A673 (cell line): ENCODE data around the gene CAPN9. TPM values are rescaled to one million over a fixed set of nuclear protein-coding genes. Genes with fewer than 3 reads are reported as not detected.

Source experiments
- BruUV-seq: library from RNA; stranded (reverse); fragments of 400-500 nt; replicated peaks from 2 replicates; lab custom pipeline; 2021; lab: Mats Ljungman, UMichigan
- CTCF ChIA-PET: fragments of 300-600 bp; sonication (Branson Sonifier 250); formaldehyde crosslinking; loops from one replicate; lab custom pipeline; 2022; ENCODE audit warnings: antibody characterized with exemption; lab: Charles Lee
- POLR2A ChIA-PET: fragments of 300-600 bp; sonication (Branson Sonifier 250); formaldehyde crosslinking; loops from one replicate; lab custom pipeline; 2022; ENCODE audit warnings: antibody characterized with exemption; ENCODE audit not compliant: low non-redundant PET; lab: Charles Lee
- DNase-seq: peaks from one replicate; pipeline ENCODE4 v3.0.0-alpha.2; 2015; ENCODE audit warnings: low spot score
- H3K27ac ChIP-seq: fragments of 200-600 bp; sonication (generic); 2 replicates; pipeline ENCODE4 v1.5.1; 2016; ENCODE audit warnings: mixed run types, low read depth, mild to moderate bottlenecking, mixed read lengths, antibody characterized with exemption, low read length; ENCODE audit not compliant: poor library complexity, severe bottlenecking
- H3K27me3 ChIP-seq: fragments of 200-600 bp; sonication (generic); replicated peaks from 2 replicates; pipeline ENCODE4 v1.6.1; 2017; ENCODE audit warnings: mixed run types, low read depth, mild to moderate bottlenecking, mixed read lengths, antibody characterized with exemption, low read length; ENCODE audit not compliant: insufficient read depth, poor library complexity
- H3K36me3 ChIP-seq: fragments of 200-600 bp; sonication (generic); 2 replicates; pipeline ENCODE4 v1.6.1; 2016; ENCODE audit warnings: mixed run types, mild to moderate bottlenecking, mixed read lengths, antibody characterized with exemption, low read length; ENCODE audit not compliant: insufficient read depth, poor library complexity, severe bottlenecking
- H3K4me1 ChIP-seq: fragments of 200-600 bp; sonication (generic); 2 replicates; pipeline ENCODE4 v1.6.1; 2017; ENCODE audit warnings: mixed run types, mild to moderate bottlenecking, mixed read lengths, antibody characterized with exemption, low read length; ENCODE audit not compliant: insufficient read depth, poor library complexity, severe bottlenecking
- H3K4me3 ChIP-seq: fragments of 200-600 bp; sonication (generic); 2 replicates; pipeline ENCODE4 v1.5.1; 2016; ENCODE audit warnings: low read depth, mixed run types, mild to moderate bottlenecking, mixed read lengths, low read length; ENCODE audit not compliant: poor library complexity, severe bottlenecking
- H3K9me3 ChIP-seq: fragments of 200-600 bp; sonication (generic); 2 replicates; pipeline ENCODE4 v1.6.1; 2016; ENCODE audit warnings: mixed run types, low read depth, mild to moderate bottlenecking, mixed read lengths, antibody characterized with exemption, low read length; ENCODE audit not compliant: poor library complexity, severe bottlenecking
- CTCF ChIP-seq: fragments of 300-800, 200-600 bp; sonication (generic); conservative IDR thresholded peaks from 2 replicates; pipeline ENCODE4 v1.5.1; 2017; ENCODE audit warnings: low read depth, mild to moderate bottlenecking, antibody characterized with exemption, low read length, moderate library complexity, mixed read lengths
- EZH2 ChIP-seq: fragments of 200-600 bp; sonication (generic); IDR thresholded peaks from 2 replicates; pipeline ENCODE4 v1.6.1; 2017; ENCODE audit warnings: borderline replicate concordance, low read depth, mild to moderate bottlenecking, mixed read lengths, antibody characterized with exemption, low read length; ENCODE audit not compliant: poor library complexity, severe bottlenecking
- intact Hi-C: fragments of 100-400 bp; cut with micrococcal nuclease; formaldehyde crosslinking; loops from one replicate; pipeline ENCODE4 v1.10.0; 2022; ENCODE audit not compliant: unreplicated experiment
- total RNA-seq: library from RNA; stranded (reverse); gene quantifications from 2 replicates; pipeline ENCODE4 v1.2.3, GENCODE V29; 2021

CAPN9 gene
- total RNA-seq, 1 experiment from 2014 or later: not detected

- intact Hi-C loops: no loop called here
- Histone ChIP-seq H3K4me1 (peaks cover 9% of the 10 kb centered on the region), H3K9me3 (no peaks in the 10 kb centered on the region), H3K27me3 (no peaks in the 10 kb centered on the region), H3K27ac (no peak overlapping the region), H3K4me3 (no peak overlapping the region), H3K36me3 (no peaks in the 10 kb centered on the region)
- CTCF ChIA-PET: no interaction called here
- DNase-seq: no peak
- BruUV-seq: no TSS peak
- POLR2A ChIA-PET: no interaction called here
- TF ChIP-seq EZH2 (no peak), CTCF (no peak)
Observed at GRCh38 chr1:230749635-230750034, 2.4 kb downstream of the CAPN9 start.

- Histone ChIP-seq H3K9me3 (no peaks in the 10 kb centered on the region), H3K36me3 (no peaks in the 10 kb centered on the region), H3K27ac (no peak overlapping the region), H3K4me3 (no peak overlapping the region), H3K27me3 (no peaks in the 10 kb centered on the region), H3K4me1 (peaks cover 9% of the 10 kb centered on the region)
- intact Hi-C loops: no loop called here
- CTCF ChIA-PET: no interaction called here
- POLR2A ChIA-PET: interaction anchor here (0.7 kb wide), 1 partner anchor 31 kb away, joined by 3 read pairs; no protein-coding TSS in a partner anchor
- TF ChIP-seq CTCF: no peak
- no peak for DNase-seq
- BruUV-seq: no TSS peak
Observed at GRCh38 chr1:230750576-230750975, 3.4 kb downstream of the CAPN9 start.

- BruUV-seq: no TSS peak
- Histone ChIP-seq H3K4me1 (peaks cover 9% of the 10 kb centered on the region), H3K4me3 (no peak overlapping the region), H3K9me3 (no peaks in the 10 kb centered on the region), H3K27ac (no peak overlapping the region), H3K36me3 (no peaks in the 10 kb centered on the region), H3K27me3 (no peaks in the 10 kb centered on the region)
- POLR2A ChIA-PET: interaction anchor here (0.7 kb wide), 1 partner anchor 31 kb away, joined by 3 read pairs; no protein-coding TSS in a partner anchor
- CTCF ChIA-PET: no interaction called here
- intact Hi-C loops: no loop called here
- DNase-seq: no peak
- no peak for TF ChIP-seq CTCF
- TF ChIP-seq EZH2: no peak
Observed at GRCh38 chr1:230750986-230751625, 3.9 kb downstream of the CAPN9 start.
